ENCODE measurements around the gene CSRP3. TPM values are rescaled to one million over a fixed set of nuclear protein-coding genes. Genes with fewer than 3 reads are reported as not detected.

Gene CSRP3
- total and polyA plus RNA-seq, 2 experiments from 2014 or later = 337 to 869 TPM

GRCh38 chr11:19216021-19216420 lies 14.2 kb upstream of the CSRP3 start:
- Histone ChIP-seq H3K4me1 (ENCODE audit: low read depth) (peaks cover 23% of the 10 kb centered on the region), H3K9me3 (ENCODE audit: low read depth) (no peaks in the 10 kb centered on the region), H3K4me3 (no peak overlapping the region), H3K36me3 (no peaks in the 10 kb centered on the region), H3K27me3 (no peaks in the 10 kb centered on the region), H3K27ac (no peak overlapping the region)
- no peak for DNase-seq (ENCODE audit: low read depth in 1 of 2, low spot score in 1 of 2)
- no peak for TF ChIP-seq CTCF (IDR thresholded peaks at IDR 0.05; ENCODE audit: low read depth, low read length)

GRCh38 chr11:19209617-19210370 lies 8.0 kb upstream of the CSRP3 start:
- Histone ChIP-seq H3K4me3 (no peak overlapping the region), H3K27me3 (no peaks in the 10 kb centered on the region), H3K4me1 (ENCODE audit: low read depth) (peaks cover 31% of the 10 kb centered on the region), H3K36me3 (no peaks in the 10 kb centered on the region), H3K9me3 (ENCODE audit: low read depth) (no peaks in the 10 kb centered on the region), H3K27ac (peak overlapping the region; percentile 96)
- peak; percentile 2 for TF ChIP-seq CTCF (IDR thresholded peaks at IDR 0.05; ENCODE audit: low read depth, low read length)
- peak; percentile 7 to 61 for DNase-seq (ENCODE audit: low read depth in 1 of 2, low spot score in 1 of 2)

GRCh38 chr11:19208959-19209546 lies 7.3 kb upstream of the CSRP3 start:
- Histone ChIP-seq H3K27ac (peak overlapping the region; percentile 96), H3K4me1 (ENCODE audit: low read depth) (peaks cover 31% of the 10 kb centered on the region), H3K4me3 (no peak overlapping the region), H3K9me3 (ENCODE audit: low read depth) (no peaks in the 10 kb centered on the region), H3K27me3 (no peaks in the 10 kb centered on the region), H3K36me3 (no peaks in the 10 kb centered on the region)
- no peak for DNase-seq (ENCODE audit: low read depth in 1 of 2, low spot score in 1 of 2)
- TF ChIP-seq CTCF (IDR thresholded peaks at IDR 0.05; ENCODE audit: low read depth, low read length) = no peak

- Histone ChIP-seq H3K36me3 (no peaks in the 10 kb centered on the region), H3K27ac (peak overlapping the region; percentile 96), H3K27me3 (no peaks in the 10 kb centered on the region), H3K4me3 (no peak overlapping the region), H3K4me1 (ENCODE audit: low read depth) (peaks cover 31% of the 10 kb centered on the region), H3K9me3 (ENCODE audit: low read depth) (no peaks in the 10 kb centered on the region)
- no peak for DNase-seq (ENCODE audit: low read depth in 1 of 2, low spot score in 1 of 2)
- no peak for TF ChIP-seq CTCF (IDR thresholded peaks at IDR 0.05; ENCODE audit: low read depth, low read length)
Measured at GRCh38 chr11:19208181-19208580, 6.4 kb upstream of the CSRP3 start.

- TF ChIP-seq CTCF (IDR thresholded peaks at IDR 0.05; ENCODE audit: low read depth, low read length) = no peak
- Histone ChIP-seq H3K27ac (no peak overlapping the region), H3K4me3 (no peak overlapping the region), H3K27me3 (no peaks in the 10 kb centered on the region), H3K36me3 (no peaks in the 10 kb centered on the region), H3K9me3 (ENCODE audit: low read depth) (no peaks in the 10 kb centered on the region), H3K4me1 (ENCODE audit: low read depth) (peaks cover 43% of the 10 kb centered on the region)
- no peak for DNase-seq (ENCODE audit: low read depth in 1 of 2, low spot score in 1 of 2)
Measured at GRCh38 chr11:19204836-19205235, 3.1 kb upstream of the CSRP3 start.
